AG10803 (cell line): ENCODE data around the gene DOCK3.

Experiments
- DNase-seq: peaks from one replicate; pipeline ENCODE4 v3.0.0; 2010; ENCODE audit warnings: low read depth
- H3K4me3 ChIP-seq: 2 replicates; pipeline ENCODE4 v1.5.1; 2011; ENCODE audit warnings: mild to moderate bottlenecking, low read length, control low read depth
- TF ChIP-seq, protein P1 (sequence below): conservative IDR thresholded peaks from 2 replicates; pipeline ENCODE4 v1.5.1; 2011; ENCODE audit warnings: mild to moderate bottlenecking, low read length, control low read depth, inconsistent platforms

The DOCK3 gene

DNA sequence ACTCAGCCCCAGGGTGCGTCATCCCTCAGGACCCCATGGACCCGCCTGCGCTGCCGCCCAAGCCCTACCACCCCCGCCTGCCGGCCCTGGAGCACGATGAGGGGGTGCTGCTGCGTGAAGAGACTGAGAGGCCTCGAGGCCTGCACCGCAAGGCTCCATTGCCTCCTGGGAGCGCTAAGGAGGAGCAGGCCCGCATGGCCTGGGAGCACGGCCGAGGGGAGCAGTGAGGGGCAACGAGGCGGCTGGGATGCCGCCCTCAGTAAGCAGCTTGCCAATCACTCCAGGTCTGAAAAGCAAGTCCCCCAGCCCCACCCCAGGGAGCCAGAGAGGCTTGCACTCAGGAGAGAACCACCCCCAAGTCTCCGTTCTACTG lies 706.6 kb downstream of the DOCK3 start:
- no peak for DNase-seq
- TF ChIP-seq, protein P1, sequence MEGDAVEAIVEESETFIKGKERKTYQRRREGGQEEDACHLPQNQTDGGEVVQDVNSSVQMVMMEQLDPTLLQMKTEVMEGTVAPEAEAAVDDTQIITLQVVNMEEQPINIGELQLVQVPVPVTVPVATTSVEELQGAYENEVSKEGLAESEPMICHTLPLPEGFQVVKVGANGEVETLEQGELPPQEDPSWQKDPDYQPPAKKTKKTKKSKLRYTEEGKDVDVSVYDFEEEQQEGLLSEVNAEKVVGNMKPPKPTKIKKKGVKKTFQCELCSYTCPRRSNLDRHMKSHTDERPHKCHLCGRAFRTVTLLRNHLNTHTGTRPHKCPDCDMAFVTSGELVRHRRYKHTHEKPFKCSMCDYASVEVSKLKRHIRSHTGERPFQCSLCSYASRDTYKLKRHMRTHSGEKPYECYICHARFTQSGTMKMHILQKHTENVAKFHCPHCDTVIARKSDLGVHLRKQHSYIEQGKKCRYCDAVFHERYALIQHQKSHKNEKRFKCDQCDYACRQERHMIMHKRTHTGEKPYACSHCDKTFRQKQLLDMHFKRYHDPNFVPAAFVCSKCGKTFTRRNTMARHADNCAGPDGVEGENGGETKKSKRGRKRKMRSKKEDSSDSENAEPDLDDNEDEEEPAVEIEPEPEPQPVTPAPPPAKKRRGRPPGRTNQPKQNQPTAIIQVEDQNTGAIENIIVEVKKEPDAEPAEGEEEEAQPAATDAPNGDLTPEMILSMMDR, result no peak
- H3K4me3 ChIP-seq, result no peak overlapping the region

DNA sequence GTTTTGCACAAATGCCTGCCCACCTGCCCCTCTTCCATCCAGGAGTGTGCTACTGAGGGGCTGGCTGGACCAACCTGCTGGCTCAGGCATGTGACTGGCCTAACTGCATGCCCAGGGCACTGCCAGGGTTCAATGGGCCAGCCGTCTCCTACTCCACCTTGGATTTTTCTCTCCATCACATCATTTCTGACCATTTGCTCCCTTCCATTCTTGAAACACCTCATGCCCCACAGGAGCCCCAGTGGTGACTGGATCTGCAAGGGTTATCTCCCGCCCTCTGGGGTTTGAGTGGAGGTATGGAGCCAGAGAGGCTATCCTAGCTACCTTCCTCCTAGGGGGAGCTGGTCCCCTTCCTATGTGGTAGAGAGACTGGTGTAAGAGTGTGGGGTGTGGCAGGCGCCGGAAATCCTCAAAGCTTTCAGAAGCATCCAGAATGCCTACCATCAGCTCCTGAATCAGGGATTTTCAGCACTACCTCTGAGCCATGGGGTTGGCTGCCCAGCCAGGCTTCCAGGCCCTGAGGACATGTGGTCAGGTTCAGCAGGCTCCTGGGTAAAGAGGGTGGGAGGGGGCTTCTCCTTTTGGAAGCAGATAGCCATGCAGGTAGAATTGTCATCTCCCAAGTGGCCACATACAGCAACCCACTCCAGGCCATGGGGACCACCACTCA lies 707.5 kb downstream of the DOCK3 start:
- no peak for DNase-seq
- TF ChIP-seq, protein P1, result no peak
- H3K4me3 ChIP-seq, result no peak overlapping the region

- TF ChIP-seq, protein P1, result no peak
- H3K4me3 ChIP-seq, result no peak overlapping the region
- DNase-seq, result no peak
These were observed 708.3 kb downstream of the DOCK3 start for GRCh38 chr3:51382947-51383578.

- DNase-seq, result peak; percentile 9
- TF ChIP-seq, protein P1, result no peak
- peak overlapping the region; percentile 96 for H3K4me3 ChIP-seq
These were observed 709.5 kb downstream of the DOCK3 start for GRCh38 chr3:51384055-51384725.

- TF ChIP-seq, protein P1, result no peak
- DNase-seq, result peak; percentile 98
- peak within 1 kb of the TSS; percentile 96 for H3K4me3 ChIP-seq
These were observed 710.2 kb downstream of the DOCK3 start, which contains the start of gene MANF for GRCh38 chr3:51384726-51385473. Gene MANF (plus strand): TSS chr3:51385291. CDS start chr3:51385343, 52 bp downstream.

GRCh38 chr3:51385621-51386091 lies 710.9 kb downstream of the DOCK3 start:
- TF ChIP-seq, protein P1, result no peak
- DNase-seq, result no peak
- peak overlapping the region; percentile 79 for H3K4me3 ChIP-seq
